Stimulated activated CD4-positive, alpha-beta T cell treated with anti-CD3 and anti-CD28 coated beads, Interleukin-1b, Interleukin-23, amount 100 ng/mL, for 24 hours (primary cell): ENCODE data around the gene CAMTA1.

Experiments used
- DNase-seq, 4 experiments: peaks; one replicate each; pipeline ENCODE4 v3.0.0-alpha.2; 2020; ENCODE audit warnings: low read depth in 4 of 4, low spot score in 1 of 4

CAMTA1 gene

GRCh38 chr1:7476861-7477547 lies 691.8 kb downstream of the CAMTA1 start:
- DNase-seq, result no peak

- no peak for DNase-seq
These were observed 692.3 kb downstream of the CAMTA1 start for GRCh38 chr1:7477593-7477992.

- DNase-seq, result no peak
These were observed 693.0 kb downstream of the CAMTA1 start for GRCh38 chr1:7478142-7478790.

GRCh38 chr1:7478809-7479499 lies 693.7 kb downstream of the CAMTA1 start:
- no peak for DNase-seq

GRCh38 chr1:7479571-7479970 lies 694.3 kb downstream of the CAMTA1 start:
- DNase-seq, result no peak

GRCh38 chr1:7481194-7481593 lies 695.9 kb downstream of the CAMTA1 start:
- DNase-seq, result no peak

GRCh38 chr1:7482077-7482476 lies 696.8 kb downstream of the CAMTA1 start:
- DNase-seq, result no peak

GRCh38 chr1:7482772-7483495 lies 697.7 kb downstream of the CAMTA1 start:
- no peak for DNase-seq

GRCh38 chr1:7483634-7484383 lies 698.6 kb downstream of the CAMTA1 start:
- no peak for DNase-seq

DNA sequence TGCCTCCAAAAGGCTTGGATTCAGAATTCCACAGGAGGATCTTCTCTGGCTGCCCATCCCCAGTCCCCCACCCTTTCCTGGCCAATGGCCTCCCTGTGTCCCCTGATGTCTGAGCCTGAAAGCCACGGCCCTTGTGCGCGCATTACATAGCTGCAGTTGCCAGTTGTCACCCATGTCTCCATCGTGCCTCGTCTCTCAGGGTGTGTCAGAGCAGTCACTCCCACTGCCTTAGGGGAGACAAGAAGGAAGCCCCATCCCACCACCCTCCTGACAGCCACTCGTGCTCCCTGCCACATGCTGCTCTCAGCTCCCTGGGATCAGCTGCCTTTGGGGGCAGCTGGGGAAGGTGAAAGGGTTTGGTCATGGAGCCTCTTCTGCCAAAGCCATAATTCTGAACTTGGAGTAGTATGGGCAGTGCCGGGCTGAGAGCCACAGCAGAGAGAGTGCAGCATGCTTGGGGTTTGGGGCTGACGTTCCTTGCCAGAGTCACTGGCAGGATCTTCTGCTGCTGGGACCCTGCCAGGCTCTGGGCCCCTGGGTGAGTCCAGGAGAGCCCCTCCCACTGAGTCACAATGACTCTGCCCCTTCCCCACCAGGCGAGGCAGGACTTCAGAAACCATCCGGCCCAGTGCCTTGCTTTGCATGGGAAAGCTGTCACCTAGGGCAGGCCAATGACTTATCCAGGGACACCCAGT lies 700.0 kb downstream of the CAMTA1 start:
- no peak for DNase-seq

GRCh38 chr1:7485826-7486225 lies 700.6 kb downstream of the CAMTA1 start:
- DNase-seq, result no peak

DNA sequence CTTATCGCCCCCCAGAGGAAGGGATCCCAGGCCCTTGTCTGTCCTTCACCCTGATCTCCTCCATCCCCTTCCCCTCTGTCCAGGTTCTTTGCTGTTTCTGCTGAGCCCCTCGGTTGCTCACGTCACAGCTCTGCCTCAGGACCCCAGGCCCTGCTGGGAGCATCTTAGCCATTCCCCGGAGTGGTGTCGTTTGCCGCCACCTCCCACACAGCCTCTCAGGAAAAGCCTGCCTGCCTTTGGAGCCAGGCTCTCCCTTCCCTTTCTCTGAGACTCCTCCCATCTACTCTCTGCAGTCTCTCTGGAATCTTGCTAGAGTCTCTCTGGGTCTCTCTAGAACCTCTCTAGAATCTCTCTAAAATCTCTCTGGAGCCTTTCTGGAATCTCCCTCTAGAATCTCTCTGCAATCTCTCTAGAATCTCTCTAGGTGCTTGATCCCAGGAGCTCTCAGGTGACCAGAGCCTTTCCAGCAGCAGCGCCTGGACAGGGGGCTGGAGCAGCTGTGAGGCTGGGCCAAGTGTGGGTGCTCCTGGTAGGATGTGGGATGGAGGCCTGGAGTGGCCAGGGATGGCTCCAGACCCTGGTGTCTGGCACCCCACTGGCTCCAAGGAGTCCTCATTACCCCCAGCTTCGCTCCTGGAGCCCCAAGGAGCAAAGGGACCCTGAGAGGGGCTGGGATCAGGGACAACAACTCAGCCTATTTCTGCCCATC lies 702.7 kb downstream of the CAMTA1 start:
- no peak for DNase-seq

DNA sequence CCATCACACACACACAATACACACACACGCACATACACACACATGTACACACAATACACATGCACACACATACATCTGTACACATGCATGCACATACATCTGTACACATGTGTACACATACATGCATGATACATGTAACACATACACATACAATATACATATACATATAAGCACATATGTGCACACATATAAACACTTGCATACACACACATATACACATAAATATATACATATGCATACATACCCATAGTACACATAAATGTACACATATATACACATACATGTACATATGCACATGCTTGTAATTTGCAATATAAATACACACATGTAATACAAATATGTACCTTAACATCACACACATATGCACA lies 703.2 kb downstream of the CAMTA1 start:
- no peak for DNase-seq

- no peak for DNase-seq
These were observed 704.3 kb downstream of the CAMTA1 start for GRCh38 chr1:7489586-7489985.

GRCh38 chr1:7490576-7490975 lies 705.3 kb downstream of the CAMTA1 start:
- no peak for DNase-seq

DNA sequence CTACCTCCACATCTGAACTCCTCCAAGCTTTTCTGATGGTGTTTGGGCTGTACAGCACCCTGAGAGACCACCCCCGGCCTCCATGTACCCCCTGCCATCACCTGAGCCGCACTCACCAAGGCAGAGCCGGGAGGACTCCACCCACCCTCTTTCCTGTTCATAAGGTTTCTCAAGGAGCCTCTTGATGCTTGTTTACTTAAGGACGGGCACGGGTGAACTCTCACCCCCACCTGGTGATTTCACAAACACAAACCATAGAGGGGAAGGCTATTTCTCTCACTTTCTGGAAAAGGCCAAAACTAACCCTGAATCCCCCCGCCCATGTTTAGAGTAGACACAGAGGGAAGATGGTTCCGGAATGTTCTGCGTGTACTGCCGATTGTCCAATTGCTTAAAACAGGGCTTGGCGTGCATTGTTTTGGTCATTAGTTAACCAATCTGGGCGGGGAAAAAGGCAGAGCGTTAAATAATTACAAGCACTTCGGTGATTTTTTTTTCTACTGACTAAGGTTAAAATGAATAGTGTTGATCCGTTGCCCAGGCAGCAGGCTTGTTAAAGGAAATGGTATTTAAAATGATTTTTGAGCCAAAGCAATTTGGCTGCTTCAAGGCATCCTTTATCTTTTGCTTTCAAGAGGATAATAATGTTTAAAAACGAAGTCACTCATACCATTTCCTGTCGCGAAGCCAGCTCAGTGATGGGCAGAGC lies 706.0 kb downstream of the CAMTA1 start:
- DNase-seq, result no peak

DNA sequence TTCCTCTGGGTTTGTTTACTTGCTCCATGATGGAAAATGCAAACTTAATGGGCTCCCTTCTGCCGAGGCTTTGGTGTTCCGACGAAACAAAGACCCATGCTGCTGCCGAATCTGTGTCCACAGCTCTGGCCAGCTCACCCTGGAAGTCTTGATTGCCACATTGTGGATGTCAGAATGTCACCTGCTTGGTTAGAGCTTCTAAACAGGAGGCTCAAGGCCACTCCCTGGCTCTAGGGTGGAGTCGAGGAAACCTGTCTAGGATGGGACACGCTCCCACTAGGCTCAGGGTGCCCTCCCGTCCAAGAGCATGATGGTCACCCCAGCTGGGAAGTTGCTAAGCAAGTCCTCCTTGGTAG lies 706.5 kb downstream of the CAMTA1 start:
- DNase-seq, result no peak

GRCh38 chr1:7493711-7494454 lies 708.6 kb downstream of the CAMTA1 start:
- DNase-seq, result no peak

DNA sequence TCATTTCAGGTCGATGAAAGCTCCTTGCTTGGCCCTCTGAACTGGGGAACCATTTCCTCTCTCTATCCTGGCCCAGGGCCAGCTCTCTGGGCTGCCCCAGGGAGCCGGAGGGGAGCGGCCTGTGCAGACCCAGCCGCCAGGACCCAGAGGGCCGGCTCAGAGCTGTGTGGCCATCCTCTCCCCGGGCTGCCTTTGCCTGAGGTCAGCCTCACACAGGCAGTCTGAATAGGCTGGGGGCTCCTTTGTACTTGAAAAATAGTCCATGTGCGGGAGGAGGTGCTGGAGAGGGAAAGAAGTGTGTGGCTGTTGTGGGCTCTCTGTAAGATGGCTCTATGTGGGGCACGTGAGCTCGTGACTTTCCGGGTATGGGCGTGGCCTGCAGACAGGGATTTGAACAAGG lies 710.7 kb downstream of the CAMTA1 start:
- DNase-seq, result no peak
